Heart right ventricle (tissue), 16 donors: Measurements from ENCODE around the gene UMODL1. TPM values are rescaled to one million over a fixed set of nuclear protein-coding genes. Genes with fewer than 3 reads are reported as not detected.

Source experiments
- ATAC-seq, 8 donors: fragments of 200-7000 bp; cut with Tn5 transposase; one replicate each; pipeline ENCODE4 v1.9.1; 2020; ENCODE audit warnings: mild to moderate bottlenecking in 8 of 8, moderate library complexity in 8 of 8, moderate number of reproducible peaks in 1 of 8
- DNase-seq, 2 donors: peaks; one replicate each; pipeline ENCODE4 v3.0.0-alpha.2; 2020
- H3K27ac ChIP-seq, 10 donors: fragments of 200-600 bp; sonication (generic) in 2 of 10; one replicate each; pipeline versions ENCODE4 v1.5.0 to v1.8.0; 2020 to 2022; ENCODE audit warnings: mild to moderate bottlenecking in 3 of 10
- H3K27me3 ChIP-seq, 7 donors: fragments of 200-600 bp; one replicate each; pipeline ENCODE4 v1.8.0; 2021 to 2022; ENCODE audit warnings: mild to moderate bottlenecking in 2 of 7
- H3K36me3 ChIP-seq, 9 donors: fragments of 200-600 bp; sonication (generic) in 1 of 9; one replicate each; pipeline versions ENCODE4 v1.5.0 to v1.8.0; 2020 to 2022; ENCODE audit warnings: mild to moderate bottlenecking in 2 of 9
- H3K4me1 ChIP-seq, 9 donors: fragments of 200-600 bp; sonication (generic) in 1 of 9; one replicate each; pipeline versions ENCODE4 v1.5.0 to v1.8.0; 2020 to 2022; ENCODE audit warnings: mild to moderate bottlenecking in 4 of 9
- H3K4me3 ChIP-seq, 10 donors: fragments of 200-600 bp; sonication (generic) in 2 of 10; one replicate each; pipeline versions ENCODE4 v1.5.0 to v1.8.0; 2020 to 2022; ENCODE audit warnings: mild to moderate bottlenecking in 7 of 10, moderate library complexity in 2 of 10
- H3K9me3 ChIP-seq, 11 donors: fragments of 200-600 bp in 10 of 11; sonication (generic) in 2 of 11; one replicate each; pipeline versions ENCODE4 v1.5.0 to v1.8.0; 2013 to 2022; ENCODE audit warnings: mild to moderate bottlenecking in 2 of 11, control low read depth in 1 of 11, moderate library complexity in 1 of 11
- WGBS, 2 donors: extraction: QIAGEN DNeasy Blood & Tissue Kit; methylation state at CpG; one replicate each; pipeline ENCODE4 v1.1.7; 2013; ENCODE audit warnings: inconsistent platforms in 1 of 2; 5-methylcytosine and 5-hydroxymethylcytosine counted together
- intact Hi-C, 10 donors: fragments of 100-400 bp; cut with DNase I; formaldehyde crosslinking; loops; one replicate each; pipeline versions ENCODE4 v1.11.1 to v1.14.2; 2022
- polyA plus RNA-seq, 2 donors: library from polyadenylated mRNA; stranded (reverse); fragments of 200-250 nt; gene quantifications; one replicate each; pipeline ENCODE4 v1.2.3, GENCODE V29; 2013
- total RNA-seq, 10 donors: library from RNA; stranded (reverse); fragmentation: NEBNext Ultra II Directional in 3 of 10; extraction: Animal tissue kit (Norgen Biotek cat#: 25700) in 3 of 10; gene quantifications; one replicate each; pipeline versions ENCODE4 v1.2.1 to v1.2.4, GENCODE V29; 2021 to 2023
- TF ChIP-seq, protein P1 (sequence below), 9 donors: fragments of 200-600 bp; sonication (generic) in 2 of 9; IDR thresholded peaks; one replicate each; pipeline versions ENCODE4 v1.5.0 to v1.8.0; 2021 to 2022; ENCODE audit warnings: antibody characterized with exemption in 9 of 9, mild to moderate bottlenecking in 5 of 9, moderate library complexity in 1 of 9
- donor health status: Arrhythmogenic right ventricular cardiomyopathy.
- donor health status: ischemic (EF 13 %, LVEDD 7.1; RV severe dilation, severe dysfunction).
- donor health status: healthy with polysubstance abuse.
- donor health status: DM: no; HTN: yes; CAD: no.
- donor health status: DM: no; HTN: no; CAD: no.
- donor health status: ischemic (EF 25% LVEDD 6.9; RV normal size, moderate dysfunction).
- donor health status: ischemic (EF 25% LVEDD 5.7; RV mildly dilated, moderate dysfunction).
- donor health status: healthy.
- donor health status: DM: yes; HTN: yes; CAD: no.
- donor health status: Ischemic cardiomyopathy.
- donor health status: ischemic (EF 35%, LVEDD 5.7; RV mildly dilated, moderate dysfunction).
- donor health status: nonischemic (EF 11% LVEDD 7.7; RV severe dilation, severe dysfunction).
- donor health status: DM: yes; HTN: yes; CAD: no.
- donor health status: PGD.
- donor health status: ischemic (EF 29% LVEDD 5.4; RV normal size, mild dysfunction).
- donor health status: nonischemic (EF 23%, LVEDD 6.1; RV moderate dilation, normal function).

UMODL1 gene
- total and polyA plus RNA-seq, 12 donors: 0.13 to 0.31 (median 0.25) TPM; not detected in 9

DNA sequence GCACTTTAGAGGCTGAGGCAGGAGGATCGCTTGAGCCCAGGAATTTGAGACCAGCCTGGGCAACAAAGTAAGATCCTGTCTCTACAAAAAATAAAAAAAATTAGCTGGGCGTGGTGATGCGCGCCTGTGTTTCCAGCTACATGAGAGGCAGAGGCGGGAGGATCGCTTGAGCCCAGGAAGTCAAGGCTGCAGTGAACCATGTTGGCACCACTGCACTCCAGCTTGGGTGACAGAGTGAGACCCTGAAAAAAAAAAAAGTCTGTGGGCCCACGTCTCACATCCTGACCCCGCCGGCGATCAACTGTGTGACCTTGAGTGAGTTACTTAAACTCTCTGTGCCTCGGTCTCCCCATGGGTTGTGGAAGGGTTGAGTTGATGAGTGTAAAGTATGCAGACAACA, 48.2 kb upstream of the UMODL1 start:
- WGBS, 2 donors: 96 to 99% methylated on average over 11 of the region's 11 CpGs
- H3K4me3 ChIP-seq: no peak overlapping the region
- TF ChIP-seq, protein P1, sequence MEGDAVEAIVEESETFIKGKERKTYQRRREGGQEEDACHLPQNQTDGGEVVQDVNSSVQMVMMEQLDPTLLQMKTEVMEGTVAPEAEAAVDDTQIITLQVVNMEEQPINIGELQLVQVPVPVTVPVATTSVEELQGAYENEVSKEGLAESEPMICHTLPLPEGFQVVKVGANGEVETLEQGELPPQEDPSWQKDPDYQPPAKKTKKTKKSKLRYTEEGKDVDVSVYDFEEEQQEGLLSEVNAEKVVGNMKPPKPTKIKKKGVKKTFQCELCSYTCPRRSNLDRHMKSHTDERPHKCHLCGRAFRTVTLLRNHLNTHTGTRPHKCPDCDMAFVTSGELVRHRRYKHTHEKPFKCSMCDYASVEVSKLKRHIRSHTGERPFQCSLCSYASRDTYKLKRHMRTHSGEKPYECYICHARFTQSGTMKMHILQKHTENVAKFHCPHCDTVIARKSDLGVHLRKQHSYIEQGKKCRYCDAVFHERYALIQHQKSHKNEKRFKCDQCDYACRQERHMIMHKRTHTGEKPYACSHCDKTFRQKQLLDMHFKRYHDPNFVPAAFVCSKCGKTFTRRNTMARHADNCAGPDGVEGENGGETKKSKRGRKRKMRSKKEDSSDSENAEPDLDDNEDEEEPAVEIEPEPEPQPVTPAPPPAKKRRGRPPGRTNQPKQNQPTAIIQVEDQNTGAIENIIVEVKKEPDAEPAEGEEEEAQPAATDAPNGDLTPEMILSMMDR (IDR thresholded peaks at IDR 0.05): no peak
- peaks cover 0 to 16% (median 0%) of the 10 kb centered on the region in 9 donors for H3K4me1 ChIP-seq
- no peaks in the 10 kb centered on the region for H3K36me3 ChIP-seq
- H3K9me3 ChIP-seq: no peaks in the 10 kb centered on the region
- no peak for ATAC-seq
- no peak for DNase-seq
- intact Hi-C loops: no loop called here
- no peak overlapping the region for H3K27ac ChIP-seq
- H3K27me3 ChIP-seq: peaks cover 0 to 34% (median 14%) of the 10 kb centered on the region in 7 donors

DNA sequence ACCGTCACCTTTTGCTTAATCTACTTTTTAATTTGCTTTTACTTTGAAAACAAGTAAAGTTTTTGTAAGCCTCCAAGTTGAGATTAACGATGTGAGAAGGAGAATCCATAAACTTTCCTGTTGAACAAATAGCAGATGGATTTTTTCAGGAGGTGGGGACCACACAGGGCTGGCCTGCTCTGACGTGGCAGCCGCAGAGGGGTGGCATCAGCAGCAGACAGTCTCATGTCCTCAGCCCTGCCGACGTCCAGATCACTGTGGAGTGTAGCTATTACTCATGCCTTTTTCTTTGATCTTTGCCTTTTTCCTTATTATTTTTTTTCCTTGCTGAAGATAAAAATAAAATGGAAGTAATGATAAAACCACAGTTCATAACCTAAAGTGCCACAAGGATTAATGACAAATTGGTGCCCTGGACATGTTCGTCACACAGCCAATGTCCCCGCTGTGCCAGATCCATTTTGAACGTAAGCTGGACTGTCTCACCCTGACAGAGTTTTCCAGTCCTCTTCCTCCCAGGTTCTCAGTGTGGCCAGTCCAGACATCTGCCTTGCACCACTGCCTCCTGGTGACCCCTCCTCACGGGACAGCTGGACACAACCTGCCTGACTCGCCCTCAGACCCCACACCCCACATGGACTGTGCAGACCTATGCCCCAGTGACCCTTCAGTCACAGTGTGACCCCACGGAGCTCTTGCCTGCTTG, 45.6 kb upstream of the UMODL1 start:
- DNase-seq: no peak
- WGBS, 2 donors: 73 to 79% methylated on average over 12 of the region's 12 CpGs
- peaks cover 0 to 20% (median 11%) of the 10 kb centered on the region in 7 donors for H3K27me3 ChIP-seq
- H3K27ac ChIP-seq: peak overlapping the region in 1 of 10 donors; percentile 0
- intact Hi-C loops: loop anchor here in 1 of 10 donors (5.0 kb wide), 1 partner anchor 72 kb away; no protein-coding TSS in a partner anchor
- H3K36me3 ChIP-seq: no peaks in the 10 kb centered on the region
- TF ChIP-seq, protein P1 (IDR thresholded peaks at IDR 0.05): no peak
- no peaks in the 10 kb centered on the region for H3K9me3 ChIP-seq
- no peak for ATAC-seq
- no peak overlapping the region for H3K4me3 ChIP-seq
- peaks cover 0 to 26% (median 0%) of the 10 kb centered on the region in 9 donors for H3K4me1 ChIP-seq

DNA sequence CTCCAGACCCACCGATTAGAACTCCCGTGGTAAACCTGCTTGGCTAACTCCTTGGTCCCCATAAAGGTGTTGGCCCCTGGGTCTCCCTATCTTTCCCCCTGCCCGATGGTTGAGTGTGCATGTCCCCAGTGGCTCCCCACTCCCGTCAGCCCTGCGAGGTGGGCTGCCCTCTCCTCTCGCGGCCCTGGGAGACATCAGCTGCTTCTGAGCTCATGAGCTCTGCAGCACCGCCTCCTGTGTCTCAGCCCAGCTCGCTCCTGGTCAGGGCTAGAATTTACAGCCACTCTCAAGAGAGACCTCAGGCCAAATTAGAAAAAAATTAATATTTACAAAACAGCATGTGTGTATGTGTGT, 45.1 kb upstream of the UMODL1 start:
- Histone ChIP-seq H3K9me3 (no peaks in the 10 kb centered on the region), H3K4me1 (peaks cover 0 to 26% (median 0%) of the 10 kb centered on the region in 9 donors), H3K36me3 (no peaks in the 10 kb centered on the region), H3K27ac (no peak overlapping the region), H3K4me3 (no peak overlapping the region), H3K27me3 (peaks cover 0 to 15% (median 11%) of the 10 kb centered on the region in 7 donors)
- TF ChIP-seq, protein P1 (IDR thresholded peaks at IDR 0.05): no peak
- 81 to 85% methylated on average over 9 of the region's 9 CpGs for WGBS, 2 donors
- intact Hi-C loops: loop anchor here in 1 of 10 donors (5.0 kb wide), 1 partner anchor 71 kb away; no protein-coding TSS in a partner anchor
- ATAC-seq (no peak), DNase-seq (no peak)

DNA sequence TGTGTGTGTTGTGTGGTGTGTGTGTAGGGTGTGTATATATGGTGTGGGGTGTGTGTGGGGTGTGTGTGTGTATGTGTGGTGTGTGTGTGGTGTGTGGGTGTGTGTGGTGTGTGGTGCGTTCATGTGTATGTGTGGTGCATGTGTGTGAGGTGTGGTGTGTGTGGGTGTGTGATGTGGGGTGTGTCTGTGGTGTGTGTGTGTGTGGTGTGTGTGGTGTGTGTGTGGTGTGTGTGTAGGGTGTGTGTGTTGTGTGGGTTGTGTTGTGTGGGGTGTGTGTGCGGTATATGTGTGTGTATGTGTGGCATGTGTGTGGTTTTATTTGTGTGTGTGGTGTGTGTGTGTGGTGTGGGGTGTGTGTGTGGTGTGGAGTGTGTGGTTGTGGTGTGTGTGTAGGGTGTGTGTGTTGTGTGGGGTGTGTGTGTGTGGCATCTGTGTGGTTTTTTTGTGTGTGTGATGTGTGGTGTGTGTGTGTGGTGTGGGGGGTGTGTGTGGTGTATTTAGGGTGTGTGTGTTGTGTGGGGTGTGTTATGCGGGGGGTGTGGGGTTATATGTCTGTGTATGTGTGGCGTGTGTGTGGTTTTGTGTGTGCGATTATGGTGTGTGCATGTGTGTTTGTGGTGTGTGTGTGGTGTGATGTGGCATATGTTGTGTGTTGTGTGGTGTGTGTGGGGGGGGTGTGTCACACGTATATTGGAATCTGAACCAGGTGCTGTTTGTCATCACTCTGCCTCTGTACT, 43.9 kb upstream of the UMODL1 start:
- H3K9me3 ChIP-seq: no peaks in the 10 kb centered on the region
- intact Hi-C loops: loop anchor here in 1 of 10 donors (5.0 kb wide), 1 partner anchor 70 kb away; no protein-coding TSS in a partner anchor
- peaks cover 0 to 3% (median 0%) of the 10 kb centered on the region in 7 donors for H3K27me3 ChIP-seq
- WGBS, 2 donors: 82 to 90% methylated on average over 6 of the region's 6 CpGs
- no peaks in the 10 kb centered on the region for H3K36me3 ChIP-seq
- H3K4me3 ChIP-seq: no peak overlapping the region
- H3K27ac ChIP-seq: peak overlapping the region in 2 of 10 donors; percentile 9 to 50
- H3K4me1 ChIP-seq: peaks cover 0 to 26% (median 0%) of the 10 kb centered on the region in 9 donors
- DNase-seq (no peak), ATAC-seq (no peak)
- TF ChIP-seq, protein P1 (IDR thresholded peaks at IDR 0.05): no peak
